ENCODE data around the gene SAMD4A.

SAMD4A gene

GRCh38 chr14:54645639-54646038 lies 78.7 kb downstream of the SAMD4A start:
- Mint-ChIP-seq H3K27me3 (ENCODE audit: low read depth, poor library complexity) (no peaks in the 10 kb centered on the region), H3K36me3 (ENCODE audit: low read depth) (no peaks in the 10 kb centered on the region), H3K9me3 (no peaks in the 10 kb centered on the region), H3K4me3 (no peak overlapping the region), H3K27ac (no peak overlapping the region), H3K4me1 (peaks cover 27% of the 10 kb centered on the region)
- no peak for DNase-seq
- no peak for TF ChIP-seq CTCF (IDR thresholded peaks at IDR 0.05)

- Mint-ChIP-seq H3K27me3 (ENCODE audit: low read depth, poor library complexity) (no peaks in the 10 kb centered on the region), H3K4me3 (no peak overlapping the region), H3K9me3 (no peaks in the 10 kb centered on the region), H3K4me1 (peaks cover 29% of the 10 kb centered on the region), H3K27ac (no peak overlapping the region), H3K36me3 (ENCODE audit: low read depth) (no peaks in the 10 kb centered on the region)
- DNase-seq, result no peak
- TF ChIP-seq CTCF (IDR thresholded peaks at IDR 0.05), result no peak
Observed at GRCh38 chr14:54646626-54647025, 79.7 kb downstream of the SAMD4A start.

GRCh38 chr14:54647378-54647777 lies 80.5 kb downstream of the SAMD4A start:
- no peak for TF ChIP-seq CTCF (IDR thresholded peaks at IDR 0.05)
- DNase-seq, result no peak
- no peaks in the 10 kb centered on the region for H3K9me3 Mint-ChIP-seq
- peaks cover 31% of the 10 kb centered on the region for H3K4me1 Mint-ChIP-seq
- H3K27ac Mint-ChIP-seq, result no peak overlapping the region
- H3K27me3 Mint-ChIP-seq (ENCODE audit: low read depth, poor library complexity), result no peaks in the 10 kb centered on the region
- no peaks in the 10 kb centered on the region for H3K36me3 Mint-ChIP-seq (ENCODE audit: low read depth)
- no peak overlapping the region for H3K4me3 Mint-ChIP-seq

GRCh38 chr14:54649056-54649455 lies 82.1 kb downstream of the SAMD4A start:
- no peaks in the 10 kb centered on the region for H3K9me3 Mint-ChIP-seq

GRCh38 chr14:54650331-54650958 lies 83.5 kb downstream of the SAMD4A start:
- Mint-ChIP-seq H3K4me1 (peaks cover 44% of the 10 kb centered on the region), H3K27ac (peak overlapping the region; percentile 17), H3K27me3 (ENCODE audit: low read depth, poor library complexity) (peaks cover 7% of the 10 kb centered on the region), H3K4me3 (no peak overlapping the region), H3K9me3 (no peaks in the 10 kb centered on the region), H3K36me3 (ENCODE audit: low read depth) (no peaks in the 10 kb centered on the region)
- TF ChIP-seq CTCF (IDR thresholded peaks at IDR 0.05), result no peak
- no peak for DNase-seq

More at GRCh38 chr14:54649056-54649455, 82.1 kb downstream of the SAMD4A start:
- Mint-ChIP-seq H3K4me1 (peaks cover 33% of the 10 kb centered on the region), H3K36me3 (ENCODE audit: low read depth) (no peaks in the 10 kb centered on the region), H3K4me3 (no peak overlapping the region), H3K27ac (no peak overlapping the region), H3K27me3 (ENCODE audit: low read depth, poor library complexity) (peaks cover 4% of the 10 kb centered on the region)
- TF ChIP-seq CTCF (IDR thresholded peaks at IDR 0.05), result no peak
- DNase-seq, result no peak

- Mint-ChIP-seq H3K27me3 (ENCODE audit: low read depth, poor library complexity) (peaks cover 7% of the 10 kb centered on the region), H3K36me3 (ENCODE audit: low read depth) (no peaks in the 10 kb centered on the region), H3K9me3 (no peaks in the 10 kb centered on the region), H3K4me3 (no peak overlapping the region), H3K4me1 (peaks cover 44% of the 10 kb centered on the region), H3K27ac (peak overlapping the region; percentile 20)
- no peak for DNase-seq
- no peak for TF ChIP-seq CTCF (IDR thresholded peaks at IDR 0.05)
Observed at GRCh38 chr14:54650959-54651351, 84.0 kb downstream of the SAMD4A start.

All from nephron progenitor cell (in vitro differentiated cells).